HCT116 (cell line): Measurements from ENCODE around the gene STAB1. TPM values are rescaled to one million over a fixed set of nuclear protein-coding genes. Genes with fewer than 3 reads are reported as not detected.

Experiments
- ATAC-seq: fragments of 200-7000 bp; cut with Tn5 transposase; 2 replicates; pipeline ENCODE4 v1.9.1; 2020; ENCODE audit warnings: mild to moderate bottlenecking, moderate library complexity
- BruUV-seq: library from RNA; stranded (reverse); fragments of 400-500 nt; replicated peaks from 2 replicates; lab custom pipeline; 2021; lab: Mats Ljungman, UMichigan
- CTCF ChIA-PET: fragments of 300-600 bp; sonication (Branson Sonifier 250); formaldehyde crosslinking; loops from one replicate; lab custom pipeline; 2021; ENCODE audit warnings: antibody characterized with exemption; lab: Charles Lee
- POLR2A ChIA-PET: fragments of 300-600, 350-600 bp; sonication (Branson Sonifier 250); formaldehyde crosslinking; loops from one replicate; lab custom pipeline; 2021; ENCODE audit warnings: antibody characterized with exemption; lab: Charles Lee
- RAD21 ChIA-PET, 2 experiments: fragments of 300-600 bp; sonication (Branson Sonifier 250); formaldehyde crosslinking; loops; one replicate each; lab custom pipeline; 2023; ENCODE audit warnings: low total read pairs in 2 of 2; ENCODE audit not compliant: uncharacterized antibody in 2 of 2, unreplicated experiment in 2 of 2, low non-redundant PET in 1 of 2; lab: Charles Lee
- DNase-seq: peaks from one replicate; pipeline ENCODE4 v3.0.0-alpha.2; 2010; ENCODE audit warnings: low read depth, low spot score
- H2AFZ ChIP-seq: fragments of 200-600 bp; shearing (Covaris generic), sonication (generic); 2 replicates; pipeline ENCODE4 v1.6.1; 2017; ENCODE audit warnings: low read depth, mixed run types, mixed read lengths, antibody characterized with exemption, low read length; ENCODE audit not compliant: poor library complexity, severe bottlenecking
- H3K27ac ChIP-seq: 2 replicates; pipeline ENCODE4 v1.5.1; 2012; ENCODE audit warnings: low read depth, low read length
- H3K27me3 ChIP-seq: fragments of 200-600 bp; sonication (generic); 2 replicates; pipeline ENCODE4 v1.6.1; 2016; ENCODE audit warnings: mixed run types, low read length, mixed read lengths; ENCODE audit not compliant: insufficient read depth
- H3K36me3 ChIP-seq, 2 experiments: fragments of 200-500 bp in 1 of 2; fragments of 200-600 bp in 1 of 2; sonication (Bioruptor generic) in 1 of 2; sonication (generic) in 1 of 2; 2 replicates each; pipeline versions ENCODE4 v1.5.1 to v1.6.1; 2014 to 2016; ENCODE audit warnings: low read length in 2 of 2, inconsistent platforms in 1 of 2, mixed read lengths in 1 of 2, mixed run types in 1 of 2; ENCODE audit not compliant: insufficient read depth in 2 of 2, control insufficient read depth in 1 of 2
- H3K4me1 ChIP-seq, 2 experiments: fragments of 200-600 bp in 1 of 2; sonication (generic) in 1 of 2; 2 replicates each; pipeline versions ENCODE4 v1.5.1 to v1.6.1; 2012 to 2017; ENCODE audit warnings: low read length in 2 of 2, inconsistent platforms in 1 of 2, mild to moderate bottlenecking in 1 of 2, mixed read lengths in 1 of 2, mixed run types in 1 of 2, moderate library complexity in 1 of 2; ENCODE audit not compliant: insufficient read depth in 2 of 2, control insufficient read depth in 1 of 2
- H3K4me2 ChIP-seq: fragments of 200-600 bp; sonication (generic); 2 replicates; pipeline ENCODE4 v1.6.1; 2017; ENCODE audit warnings: mixed run types, low read length, mixed read lengths
- H3K4me3 ChIP-seq, 2 experiments: fragments of 200-600 bp in 1 of 2; sonication (generic) in 1 of 2; replicated peaks in 1 of 2; 2 replicates each; pipeline ENCODE4 v1.5.1; 2011 to 2016; ENCODE audit warnings: low read length in 2 of 2, control low read depth in 1 of 2, low read depth in 1 of 2, mild to moderate bottlenecking in 1 of 2, mixed read lengths in 1 of 2, mixed run types in 1 of 2
- H3K79me2 ChIP-seq: fragments of 200-600 bp; sonication (generic); 2 replicates; pipeline ENCODE4 v1.6.1; 2017; ENCODE audit warnings: mild to moderate bottlenecking, mixed run types, low read length, moderate library complexity, mixed read lengths; ENCODE audit not compliant: insufficient read depth
- H3K9ac ChIP-seq: fragments of 200-600 bp; sonication (generic); 2 replicates; pipeline ENCODE4 v1.6.1; 2016; ENCODE audit warnings: low read length, mixed read lengths
- H3K9me2 ChIP-seq: fragments of 200-600 bp; sonication (generic), shearing (Covaris generic); 2 replicates; pipeline ENCODE4 v1.6.1; 2017; ENCODE audit warnings: mixed run types, mild to moderate bottlenecking, moderate library complexity; ENCODE audit not compliant: insufficient read depth
- H3K9me3 ChIP-seq, 2 experiments: fragments of 200-500 bp in 1 of 2; fragments of 200-600 bp in 1 of 2; sonication (Bioruptor generic) in 1 of 2; sonication (generic) in 1 of 2; 2 replicates each; pipeline ENCODE4 v1.6.1; 2014 to 2017; ENCODE audit warnings: low read length in 2 of 2, mixed read lengths in 2 of 2, inconsistent platforms in 1 of 2, low read depth in 1 of 2, mild to moderate bottlenecking in 1 of 2, mixed run types in 1 of 2, moderate library complexity in 1 of 2; ENCODE audit not compliant: control insufficient read depth in 1 of 2, insufficient read depth in 1 of 2
- H4K20me1 ChIP-seq: fragments of 200-600 bp; sonication (generic), shearing (Covaris generic); 2 replicates; pipeline ENCODE4 v1.6.1; 2017; ENCODE audit warnings: mixed run types, mild to moderate bottlenecking, moderate library complexity; ENCODE audit not compliant: insufficient read depth
- CEBPB ChIP-seq: IDR thresholded peaks from 2 replicates; pipeline ENCODE4 v1.6.1; 2012; ENCODE audit warnings: low read depth
- EGR1 ChIP-seq: IDR thresholded peaks from 2 replicates; pipeline ENCODE4 v1.6.1; 2012; ENCODE audit warnings: low read depth
- EZH2 ChIP-seq: fragments of 200-600 bp; sonication (generic); IDR thresholded peaks from 2 replicates; pipeline ENCODE4 v1.6.1; 2017; ENCODE audit warnings: antibody characterized with exemption, mixed run types
- EZH2phosphoT487 ChIP-seq: fragments of 200-600 bp; IDR thresholded peaks from 2 replicates; pipeline ENCODE4 v1.6.1; 2018; ENCODE audit warnings: antibody characterized with exemption, borderline replicate concordance
- FOSL1 ChIP-seq: IDR thresholded peaks from 2 replicates; pipeline ENCODE4 v1.6.1; 2012; ENCODE audit warnings: low read depth
- JUND ChIP-seq: IDR thresholded peaks from 2 replicates; pipeline ENCODE4 v1.6.1; 2012
- POLR2A ChIP-seq: IDR thresholded peaks from 2 replicates; pipeline ENCODE4 v1.7.0; 2011; ENCODE audit warnings: borderline replicate concordance; ENCODE audit not compliant: insufficient read depth, insufficient read length; ENCODE audit errors: extremely low read depth
- POLR2AphosphoS5 ChIP-seq: IDR thresholded peaks from 2 replicates; pipeline ENCODE4 v1.6.1; 2011; ENCODE audit warnings: mild to moderate bottlenecking, low read depth, low read length, moderate library complexity
- RAD21 ChIP-seq: IDR thresholded peaks from 2 replicates; pipeline ENCODE4 v1.6.1; 2012; ENCODE audit warnings: low read depth, mild to moderate bottlenecking
- SIN3A ChIP-seq: IDR thresholded peaks from 2 replicates; pipeline ENCODE4 v1.6.1; 2012; ENCODE audit warnings: low read depth
- SP1 ChIP-seq: IDR thresholded peaks from 2 replicates; pipeline ENCODE4 v1.6.1; 2012; ENCODE audit warnings: low read depth
- SRF ChIP-seq: IDR thresholded peaks from 2 replicates; pipeline ENCODE4 v1.6.1; 2012; ENCODE audit warnings: low read depth
- YY1 ChIP-seq: IDR thresholded peaks from 2 replicates; pipeline ENCODE4 v1.6.1; 2011; ENCODE audit warnings: low read length, low read depth, moderate library complexity, mild to moderate bottlenecking; ENCODE audit not compliant: insufficient replicate concordance; ENCODE audit errors: extremely low read depth
- ZFX ChIP-seq: fragments of 450-650 bp; IDR thresholded peaks from 2 replicates; pipeline ENCODE4 v1.6.1; 2017
- ZNF274 ChIP-seq: fragments of 200-500 bp; sonication (Bioruptor generic); IDR thresholded peaks from 2 replicates; pipeline ENCODE4 v1.6.1; 2014; ENCODE audit warnings: mild to moderate bottlenecking, low read depth, low read length, inconsistent platforms
- intact Hi-C: fragments of 100-400 bp; cut with micrococcal nuclease; formaldehyde crosslinking; loops from 2 replicates; pipeline ENCODE4 v1.10.0; 2022
- total RNA-seq: library from RNA; stranded (reverse); gene quantifications from one replicate; pipeline ENCODE4 v1.2.1, GENCODE V29; 2021; ENCODE audit not compliant: unreplicated experiment
- TF ChIP-seq, protein P1 (sequence below): IDR thresholded peaks from 2 replicates; pipeline ENCODE4 v1.6.1; 2012
- TF ChIP-seq, protein P2 (sequence below): IDR thresholded peaks from 2 replicates; pipeline ENCODE4 v1.6.1; 2012; ENCODE audit warnings: low read depth
- TF ChIP-seq, protein P3 (sequence below): IDR thresholded peaks from 2 replicates; pipeline ENCODE4 v1.6.1; 2012
- TF ChIP-seq, protein P4 (sequence below), 3 experiments: fragments of 200-600 bp in 1 of 3; sonication (generic) in 1 of 3; IDR thresholded peaks in 2 of 3; conservative IDR thresholded peaks in 1 of 3; 2 replicates each; pipeline ENCODE4 v1.5.1; 2012 to 2017; ENCODE audit warnings: low read depth in 2 of 3, low read length in 2 of 3, antibody characterized with exemption in 1 of 3, borderline replicate concordance in 1 of 3, control low read depth in 1 of 3, mild to moderate bottlenecking in 1 of 3, mixed read lengths in 1 of 3, mixed run types in 1 of 3, moderate library complexity in 1 of 3; ENCODE audit not compliant: insufficient read depth in 1 of 3

The STAB1 gene
- total RNA-seq, 1 experiment from 2014 or later: 0.44 TPM

DNA sequence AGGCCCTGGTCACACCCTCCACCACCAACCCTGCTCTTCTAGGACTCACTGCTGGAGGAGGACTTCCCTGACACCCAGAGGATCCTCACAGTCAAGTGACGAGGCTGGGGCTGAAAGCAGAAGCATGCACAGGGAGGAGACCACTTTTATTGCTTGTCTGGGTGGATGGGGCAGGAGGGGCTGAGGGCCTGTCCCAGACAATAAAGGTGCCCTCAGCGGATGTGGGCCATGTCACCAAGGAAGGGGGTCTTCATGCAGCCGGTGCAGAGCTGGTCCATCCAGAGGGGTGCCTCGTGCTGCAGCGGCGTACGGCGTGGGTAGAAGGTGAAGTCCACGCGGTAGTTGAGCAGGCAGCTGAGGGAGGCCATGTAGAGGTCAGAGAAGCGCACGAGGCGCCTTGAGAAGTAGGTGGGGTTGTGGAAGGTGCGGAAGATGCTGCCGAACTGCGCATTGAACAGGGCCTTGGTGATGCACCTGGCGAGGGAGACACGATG lies 29.2 kb downstream of the STAB1 start:
- POLR2A ChIA-PET: no interaction called here
- no peak overlapping the region for H3K9ac ChIP-seq

More for the DNA sequence above, 29.2 kb downstream of the STAB1 start:
- TF ChIP-seq EGR1: no peak
- no peak for TF ChIP-seq RAD21
- TF ChIP-seq YY1: no peak
- TF ChIP-seq POLR2AphosphoS5: no peak
- TF ChIP-seq EZH2phosphoT487: no peak
- no peak for TF ChIP-seq FOSL1
- TF ChIP-seq, protein P1, sequence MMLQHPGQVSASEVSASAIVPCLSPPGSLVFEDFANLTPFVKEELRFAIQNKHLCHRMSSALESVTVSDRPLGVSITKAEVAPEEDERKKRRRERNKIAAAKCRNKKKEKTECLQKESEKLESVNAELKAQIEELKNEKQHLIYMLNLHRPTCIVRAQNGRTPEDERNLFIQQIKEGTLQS: no peak
- TF ChIP-seq SIN3A: no peak
- TF ChIP-seq JUND: no peak
- no peak for TF ChIP-seq SP1
- TF ChIP-seq, protein P2, sequence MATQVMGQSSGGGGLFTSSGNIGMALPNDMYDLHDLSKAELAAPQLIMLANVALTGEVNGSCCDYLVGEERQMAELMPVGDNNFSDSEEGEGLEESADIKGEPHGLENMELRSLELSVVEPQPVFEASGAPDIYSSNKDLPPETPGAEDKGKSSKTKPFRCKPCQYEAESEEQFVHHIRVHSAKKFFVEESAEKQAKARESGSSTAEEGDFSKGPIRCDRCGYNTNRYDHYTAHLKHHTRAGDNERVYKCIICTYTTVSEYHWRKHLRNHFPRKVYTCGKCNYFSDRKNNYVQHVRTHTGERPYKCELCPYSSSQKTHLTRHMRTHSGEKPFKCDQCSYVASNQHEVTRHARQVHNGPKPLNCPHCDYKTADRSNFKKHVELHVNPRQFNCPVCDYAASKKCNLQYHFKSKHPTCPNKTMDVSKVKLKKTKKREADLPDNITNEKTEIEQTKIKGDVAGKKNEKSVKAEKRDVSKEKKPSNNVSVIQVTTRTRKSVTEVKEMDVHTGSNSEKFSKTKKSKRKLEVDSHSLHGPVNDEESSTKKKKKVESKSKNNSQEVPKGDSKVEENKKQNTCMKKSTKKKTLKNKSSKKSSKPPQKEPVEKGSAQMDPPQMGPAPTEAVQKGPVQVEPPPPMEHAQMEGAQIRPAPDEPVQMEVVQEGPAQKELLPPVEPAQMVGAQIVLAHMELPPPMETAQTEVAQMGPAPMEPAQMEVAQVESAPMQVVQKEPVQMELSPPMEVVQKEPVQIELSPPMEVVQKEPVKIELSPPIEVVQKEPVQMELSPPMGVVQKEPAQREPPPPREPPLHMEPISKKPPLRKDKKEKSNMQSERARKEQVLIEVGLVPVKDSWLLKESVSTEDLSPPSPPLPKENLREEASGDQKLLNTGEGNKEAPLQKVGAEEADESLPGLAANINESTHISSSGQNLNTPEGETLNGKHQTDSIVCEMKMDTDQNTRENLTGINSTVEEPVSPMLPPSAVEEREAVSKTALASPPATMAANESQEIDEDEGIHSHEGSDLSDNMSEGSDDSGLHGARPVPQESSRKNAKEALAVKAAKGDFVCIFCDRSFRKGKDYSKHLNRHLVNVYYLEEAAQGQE: no peak
- TF ChIP-seq ZNF274: no peak
- no peak for TF ChIP-seq ZFX
- TF ChIP-seq, protein P3, sequence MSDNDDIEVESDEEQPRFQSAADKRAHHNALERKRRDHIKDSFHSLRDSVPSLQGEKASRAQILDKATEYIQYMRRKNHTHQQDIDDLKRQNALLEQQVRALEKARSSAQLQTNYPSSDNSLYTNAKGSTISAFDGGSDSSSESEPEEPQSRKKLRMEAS: no peak
- no peak for TF ChIP-seq EZH2
- no peak for TF ChIP-seq CEBPB
- no peak for TF ChIP-seq SRF
- TF ChIP-seq POLR2A: no peak
- TF ChIP-seq, protein P4, sequence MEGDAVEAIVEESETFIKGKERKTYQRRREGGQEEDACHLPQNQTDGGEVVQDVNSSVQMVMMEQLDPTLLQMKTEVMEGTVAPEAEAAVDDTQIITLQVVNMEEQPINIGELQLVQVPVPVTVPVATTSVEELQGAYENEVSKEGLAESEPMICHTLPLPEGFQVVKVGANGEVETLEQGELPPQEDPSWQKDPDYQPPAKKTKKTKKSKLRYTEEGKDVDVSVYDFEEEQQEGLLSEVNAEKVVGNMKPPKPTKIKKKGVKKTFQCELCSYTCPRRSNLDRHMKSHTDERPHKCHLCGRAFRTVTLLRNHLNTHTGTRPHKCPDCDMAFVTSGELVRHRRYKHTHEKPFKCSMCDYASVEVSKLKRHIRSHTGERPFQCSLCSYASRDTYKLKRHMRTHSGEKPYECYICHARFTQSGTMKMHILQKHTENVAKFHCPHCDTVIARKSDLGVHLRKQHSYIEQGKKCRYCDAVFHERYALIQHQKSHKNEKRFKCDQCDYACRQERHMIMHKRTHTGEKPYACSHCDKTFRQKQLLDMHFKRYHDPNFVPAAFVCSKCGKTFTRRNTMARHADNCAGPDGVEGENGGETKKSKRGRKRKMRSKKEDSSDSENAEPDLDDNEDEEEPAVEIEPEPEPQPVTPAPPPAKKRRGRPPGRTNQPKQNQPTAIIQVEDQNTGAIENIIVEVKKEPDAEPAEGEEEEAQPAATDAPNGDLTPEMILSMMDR (IDR thresholded peaks at IDR 0.05 in 2 of 3, conservative IDR thresholded peaks at IDR 0.05 in 1 of 3; ENCODE audit: borderline replicate concordance in 1 of 3, insufficient read depth in 1 of 3, low read depth in 2 of 3, low read length in 2 of 3): no peak
- Histone ChIP-seq H3K9me2 (no peaks in the 10 kb centered on the region), H3K4me1 (no peaks in the 10 kb centered on the region), H2AFZ (no peak overlapping the region), H3K79me2 (no peaks in the 10 kb centered on the region), H3K27ac (no peak overlapping the region), H4K20me1 (no peaks in the 10 kb centered on the region), H3K27me3 (no peaks in the 10 kb centered on the region), H3K4me2 (no peak overlapping the region), H3K4me3 (no peak overlapping the region), H3K9me3 (no peaks in the 10 kb centered on the region), H3K36me3 (peaks cover 11 to 17% of the 10 kb centered on the region in 2 experiments)
- BruUV-seq: no TSS peak
- ChIA-PET CTCF (no interaction called here), RAD21 (no interaction called here)
- intact Hi-C loops: no loop called here
- no peak for ATAC-seq
- no peak for DNase-seq
